Measurements from ENCODE around the gene AGK.

- no peak for TF ChIP-seq SUZ12 (IDR thresholded peaks at IDR 0.05; ENCODE audit: extremely low read depth, insufficient read depth, insufficient read length)
- TF ChIP-seq ZNF274 (IDR thresholded peaks at IDR 0.05; ENCODE audit: low read depth, low read length): no peak
- no peak for TF ChIP-seq YY1 (IDR thresholded peaks at IDR 0.05; ENCODE audit: insufficient read depth, insufficient read length)
Measured at GRCh38 chr7:141571059-141571458, 19.8 kb downstream of the AGK start.
